Caco-2 (cell line): Measurements from ENCODE around the gene GSK3A. TPM values are rescaled to one million over a fixed set of nuclear protein-coding genes. Genes with fewer than 3 reads are reported as not detected.

Experiments used
- BruUV-seq: library from RNA; stranded (reverse); fragments of 400-500 nt; replicated peaks from 2 replicates; lab custom pipeline; 2021; lab: Mats Ljungman, UMichigan
- CTCF ChIA-PET: fragments of 300-600 bp; sonication (Branson Sonifier 250); formaldehyde crosslinking; loops from one replicate; lab custom pipeline; 2022; ENCODE audit warnings: antibody characterized with exemption; lab: Charles Lee
- POLR2A ChIA-PET: fragments of 300-600 bp; sonication (Branson Sonifier 250); formaldehyde crosslinking; loops from one replicate; lab custom pipeline; 2022; ENCODE audit warnings: antibody characterized with exemption; lab: Charles Lee
- DNase-seq, 2 experiments: peaks; one replicate each; pipeline versions ENCODE4 v3.0.0 to v3.0.0-alpha.2; 2020 to 2022
- H3K27me3 ChIP-seq: replicated peaks from 2 replicates; pipeline ENCODE4 v1.6.0; 2011; ENCODE audit warnings: low read length; ENCODE audit not compliant: control insufficient read depth, insufficient read depth
- H3K36me3 ChIP-seq: 2 replicates; pipeline ENCODE4 v1.5.1; 2011; ENCODE audit warnings: low read length; ENCODE audit not compliant: control insufficient read depth, insufficient read depth
- H3K4me1 ChIP-seq: fragments of 250-450 bp; sonication (Bioruptor Pico); 2 replicates; pipeline ENCODE4 v1.5.1; 2020; ENCODE audit warnings: mild to moderate bottlenecking
- H3K4me3 ChIP-seq: 2 replicates; pipeline ENCODE4 v1.5.1; 2011; ENCODE audit warnings: low read depth, mild to moderate bottlenecking, control low read depth, low read length
- H3K9me3 ChIP-seq: fragments of 250-450 bp; sonication (Bioruptor Pico); 2 replicates; pipeline ENCODE4 v1.5.1; 2020; ENCODE audit warnings: mild to moderate bottlenecking, moderate library complexity
- H3K27ac Mint-ChIP-seq: one replicate; pipeline ENCODE4 v1.8.0; 2022; ENCODE audit warnings: mixed read lengths; ENCODE audit not compliant: unreplicated experiment
- H3K27me3 Mint-ChIP-seq: one replicate; pipeline ENCODE4 v1.8.0; 2022; ENCODE audit warnings: mixed read lengths; ENCODE audit not compliant: insufficient read depth, unreplicated experiment
- H3K36me3 Mint-ChIP-seq: one replicate; pipeline ENCODE4 v1.8.0; 2022; ENCODE audit warnings: mild to moderate bottlenecking, mixed read lengths; ENCODE audit not compliant: insufficient read depth, unreplicated experiment
- H3K4me1 Mint-ChIP-seq: one replicate; pipeline ENCODE4 v1.8.0; 2022; ENCODE audit warnings: low read depth, mixed read lengths; ENCODE audit not compliant: unreplicated experiment
- H3K4me3 Mint-ChIP-seq: one replicate; pipeline ENCODE4 v1.8.0; 2022; ENCODE audit warnings: mild to moderate bottlenecking, moderate library complexity, mixed read lengths; ENCODE audit not compliant: unreplicated experiment
- H3K9me3 Mint-ChIP-seq: one replicate; pipeline ENCODE4 v1.8.0; 2022; ENCODE audit warnings: mixed read lengths; ENCODE audit not compliant: unreplicated experiment
- CTCF ChIP-seq, 2 experiments: fragments of 200-600 bp in 1 of 2; IDR thresholded peaks; 1 replicate in 1 of 2; 2 replicates in 1 of 2; pipeline versions ENCODE4 v1.5.1 to v1.8.0; 2011 to 2022; ENCODE audit warnings: antibody characterized with exemption in 1 of 2, control low read depth in 1 of 2, inconsistent platforms in 1 of 2, low read depth in 1 of 2, low read length in 1 of 2, mild to moderate bottlenecking in 1 of 2, moderate library complexity in 1 of 2; ENCODE audit not compliant: insufficient read depth in 1 of 2, severe bottlenecking in 1 of 2, unreplicated experiment in 1 of 2
- intact Hi-C: fragments of 100-400 bp; cut with micrococcal nuclease; formaldehyde crosslinking; loops from one replicate; pipeline ENCODE4 v1.10.0; 2022; ENCODE audit not compliant: unreplicated experiment
- total RNA-seq: library from RNA; stranded (reverse); gene quantifications from 2 replicates; pipeline ENCODE4 v1.2.3, GENCODE V29; 2022

The GSK3A gene
- total RNA-seq, 1 experiment from 2014 or later: 59.6 TPM

GRCh38 chr19:42285541-42285941 is 43.1 kb upstream of the GSK3A start:
- ChIA-PET CTCF (no interaction called here), POLR2A (no interaction called here)
- Mint-ChIP-seq H3K9me3 (no peaks in the 10 kb centered on the region), H3K36me3 (peaks cover 30% of the 10 kb centered on the region), H3K27me3 (no peaks in the 10 kb centered on the region), H3K4me3 (peak overlapping the region; percentile 96), H3K4me1 (peaks cover 18% of the 10 kb centered on the region), H3K27ac (no peak overlapping the region)
- TF ChIP-seq CTCF (IDR thresholded peaks at IDR 0.05; ENCODE audit: insufficient read depth in 1 of 2, low read depth in 1 of 2, low read length in 1 of 2, severe bottlenecking in 1 of 2, unreplicated experiment in 1 of 2): no peak
- H3K4me3 ChIP-seq: peak overlapping the region; percentile 64; the same call in 1 of the 2 replicates
- no peaks in the 10 kb centered on the region for H3K27me3 ChIP-seq
- peaks cover 1% of the 10 kb centered on the region; the same call in 1 of the 2 replicates for H3K36me3 ChIP-seq
- intact Hi-C loops: no loop called here
- peaks cover 32% of the 10 kb centered on the region for H3K4me1 ChIP-seq
- DNase-seq: peak in 1 of 2 experiments; percentile 32
- no TSS peak for BruUV-seq
- no peaks in the 10 kb centered on the region for H3K9me3 ChIP-seq

GRCh38 chr19:42284591-42285341 is 42.4 kb upstream of the GSK3A start:
- peak overlapping the region; percentile 61 for H3K27ac Mint-ChIP-seq
- no peaks in the 10 kb centered on the region for H3K9me3 Mint-ChIP-seq
- CTCF ChIA-PET: interaction anchor here (0.6 to 0.7 kb wide), 2 partner anchors 42 to 48 kb away, joined by 3 to 4 read pairs; no protein-coding TSS in a partner anchor
- no TSS peak for BruUV-seq
- Histone ChIP-seq H3K4me1 (peaks cover 32% of the 10 kb centered on the region), H3K4me3 (peak overlapping the region; percentile 64), H3K9me3 (no peaks in the 10 kb centered on the region), H3K36me3 (no peaks in the 10 kb centered on the region), H3K27me3 (no peaks in the 10 kb centered on the region)
- peaks cover 19% of the 10 kb centered on the region for H3K4me1 Mint-ChIP-seq
- peak overlapping the region; percentile 96 for H3K4me3 Mint-ChIP-seq
- no peaks in the 10 kb centered on the region for H3K27me3 Mint-ChIP-seq
- peaks cover 23% of the 10 kb centered on the region for H3K36me3 Mint-ChIP-seq
- POLR2A ChIA-PET: interaction anchor here (0.5 to 0.6 kb wide), 2 partner anchors 42 to 511 kb away, joined by 3 read pairs; partner anchors contain the start of gene GSK3A
- intact Hi-C loops: no loop called here
- TF ChIP-seq CTCF (IDR thresholded peaks at IDR 0.05; ENCODE audit: insufficient read depth in 1 of 2, low read depth in 1 of 2, low read length in 1 of 2, severe bottlenecking in 1 of 2, unreplicated experiment in 1 of 2): no peak
- peak in 1 of 2 experiments; percentile 42 for DNase-seq

GRCh38 chr19:42284066-42284501 is 41.7 kb upstream of the GSK3A start:
- no peaks in the 10 kb centered on the region for H3K9me3 Mint-ChIP-seq
- intact Hi-C loops: no loop called here
- DNase-seq: peak; percentile 85 to 89
- H3K27ac Mint-ChIP-seq: no peak overlapping the region
- Histone ChIP-seq H3K4me1 (peaks cover 38% of the 10 kb centered on the region), H3K36me3 (no peaks in the 10 kb centered on the region), H3K4me3 (peak overlapping the region; percentile 64), H3K27me3 (no peaks in the 10 kb centered on the region), H3K9me3 (no peaks in the 10 kb centered on the region)
- H3K36me3 Mint-ChIP-seq: peaks cover 29% of the 10 kb centered on the region
- peaks cover 26% of the 10 kb centered on the region for H3K4me1 Mint-ChIP-seq
- POLR2A ChIA-PET: interaction anchor here (0.5 kb wide), 1 partner anchor 510 kb away, joined by 3 read pairs; no protein-coding TSS in a partner anchor
- no TSS peak for BruUV-seq
- no peak for TF ChIP-seq CTCF (IDR thresholded peaks at IDR 0.05; ENCODE audit: insufficient read depth in 1 of 2, low read depth in 1 of 2, low read length in 1 of 2, severe bottlenecking in 1 of 2, unreplicated experiment in 1 of 2)
- H3K27me3 Mint-ChIP-seq: no peaks in the 10 kb centered on the region
- CTCF ChIA-PET: interaction anchor here (0.6 kb wide), 1 partner anchor 112 kb away, joined by 3 read pairs; no protein-coding TSS in a partner anchor
- peak overlapping the region; percentile 96 for H3K4me3 Mint-ChIP-seq
